ENCODE data around the gene MAP4.

DNA sequence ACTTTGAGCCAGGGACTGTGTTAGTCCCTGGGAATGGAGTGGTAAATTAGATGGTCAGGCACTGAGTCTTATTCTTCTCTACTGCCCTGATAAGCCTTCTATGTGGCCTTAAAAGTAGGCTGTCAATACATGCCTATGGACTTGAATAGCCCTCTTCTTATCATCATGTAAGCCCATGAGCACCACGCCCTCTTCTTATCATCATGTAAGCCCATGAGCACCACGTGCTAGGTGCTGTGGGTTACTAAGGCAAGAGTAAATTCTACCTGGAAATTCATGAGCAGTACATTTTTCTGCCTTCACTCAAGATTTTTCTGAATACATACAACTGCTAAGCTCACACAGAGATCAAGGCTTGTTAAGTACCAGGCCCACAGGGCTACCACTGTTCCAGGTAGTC is 144.8 kb downstream of the MAP4 start:
- TF ChIP-seq POLR2A (IDR thresholded peaks at IDR 0.05; ENCODE audit: low read length), result no peak
- no peak for TF ChIP-seq GATA1 (IDR thresholded peaks at IDR 0.05; ENCODE audit: low read depth, low read length)

Measured in erythroblast (primary cell).